NT2/D1 (cell line): ENCODE data around the gene SPOCK1.

Experiments used
- YY1 ChIP-seq: IDR thresholded peaks from 2 replicates; pipeline ENCODE4 v1.6.1; 2011; ENCODE audit not compliant: insufficient read length, insufficient read depth
- ZNF274 ChIP-seq: IDR thresholded peaks from 2 replicates; pipeline ENCODE4 v1.6.1; 2011; ENCODE audit warnings: mild to moderate bottlenecking, low read depth, low read length

GRCh38 chr5:137385064-137385463 lies 114.1 kb downstream of the SPOCK1 start:
- TF ChIP-seq YY1 (no peak), ZNF274 (no peak)
